ENCODE data around the gene GLOD5.

GLOD5 gene

GRCh38 chrX:48761674-48762471 lies at the start of gene GLOD5:
Gene GLOD5, plus strand, starts transcription at chrX:48761747. Its CDS starts 44 bp downstream, at chrX:48761791.
- no peak for DNase-seq (ENCODE audit: low read depth in 2 of 2)

- no peak for DNase-seq (ENCODE audit: low read depth in 2 of 2)
These were observed 49.5 kb upstream of the GLOD5 start for GRCh38 chrX:48711929-48712505.

- DNase-seq (ENCODE audit: low read depth in 2 of 2), result no peak
These were observed 47.7 kb upstream of the GLOD5 start for GRCh38 chrX:48713847-48714246.

GRCh38 chrX:48714573-48714972 lies 47.0 kb upstream of the GLOD5 start:
- no peak for DNase-seq (ENCODE audit: low read depth in 2 of 2)

- no peak for DNase-seq (ENCODE audit: low read depth in 2 of 2)
These were observed 46.5 kb upstream of the GLOD5 start for GRCh38 chrX:48715072-48715471.

- no peak for DNase-seq (ENCODE audit: low read depth in 2 of 2)
These were observed 45.6 kb upstream of the GLOD5 start for GRCh38 chrX:48715876-48716502.

GRCh38 chrX:48719958-48720357 lies 41.6 kb upstream of the GLOD5 start:
- DNase-seq (ENCODE audit: low read depth in 2 of 2), result no peak

GRCh38 chrX:48720577-48721250 lies 40.8 kb upstream of the GLOD5 start:
- DNase-seq (ENCODE audit: low read depth in 2 of 2), result no peak

- DNase-seq (ENCODE audit: low read depth in 2 of 2), result no peak
These were observed 39.6 kb upstream of the GLOD5 start for GRCh38 chrX:48721916-48722315.

- DNase-seq (ENCODE audit: low read depth in 2 of 2), result no peak
These were observed 35.0 kb upstream of the GLOD5 start for GRCh38 chrX:48726596-48726995.

- DNase-seq (ENCODE audit: low read depth in 2 of 2), result no peak
These were observed 32.9 kb upstream of the GLOD5 start for GRCh38 chrX:48728653-48729052.

GRCh38 chrX:48736303-48736702 lies 25.2 kb upstream of the GLOD5 start:
- no peak for DNase-seq (ENCODE audit: low read depth in 2 of 2)

- no peak for DNase-seq (ENCODE audit: low read depth in 2 of 2)
These were observed 24.7 kb upstream of the GLOD5 start for GRCh38 chrX:48736878-48737212.

- peak; percentile 62 to 69 for DNase-seq (ENCODE audit: low read depth in 2 of 2)
These were observed 24.2 kb upstream of the GLOD5 start for GRCh38 chrX:48737213-48737938.

- no peak for DNase-seq (ENCODE audit: low read depth in 2 of 2)
These were observed 23.6 kb upstream of the GLOD5 start for GRCh38 chrX:48737940-48738339.

GRCh38 chrX:48741834-48742233 lies 19.7 kb upstream of the GLOD5 start:
- DNase-seq (ENCODE audit: low read depth in 2 of 2), result no peak

GRCh38 chrX:48745222-48745621 lies 16.3 kb upstream of the GLOD5 start:
- DNase-seq (ENCODE audit: low read depth in 2 of 2), result no peak

GRCh38 chrX:48747415-48748016 lies 14.0 kb upstream of the GLOD5 start:
- DNase-seq (ENCODE audit: low read depth in 2 of 2), result no peak

- no peak for DNase-seq (ENCODE audit: low read depth in 2 of 2)
These were observed 12.4 kb upstream of the GLOD5 start for GRCh38 chrX:48749182-48749581.

- DNase-seq (ENCODE audit: low read depth in 2 of 2), result no peak
These were observed 10.2 kb upstream of the GLOD5 start for GRCh38 chrX:48751343-48751742.

- no peak for DNase-seq (ENCODE audit: low read depth in 2 of 2)
These were observed 9.0 kb upstream of the GLOD5 start for GRCh38 chrX:48752498-48752897.

All from stimulated activated CD8-positive, alpha-beta memory T cell treated with anti-CD3 and anti-CD28 coated beads, Interleukin-2, amount 100 ng/mL, for 1 hour (primary cell).